Suprapubic skin (tissue), 4 donors: ENCODE measurements around the gene CAPN7.

Source experiments
- EP300 ChIP-seq: sonication (generic); formaldehyde crosslinking; IDR thresholded peaks from one replicate; pipeline ENCODE4 v1.6.1; 2017; ENCODE audit warnings: antibody characterized with exemption
- POLR2A ChIP-seq, 2 donors: fragments of 450-650 bp; IDR thresholded peaks; one replicate each; pipeline ENCODE4 v1.6.1; 2017; ENCODE audit warnings: antibody characterized with exemption in 2 of 2, mild to moderate bottlenecking in 2 of 2, moderate library complexity in 2 of 2
- POLR2AphosphoS5 ChIP-seq, 3 donors: sonication (generic); formaldehyde crosslinking; IDR thresholded peaks; one replicate each; pipeline ENCODE4 v1.6.1; 2017; ENCODE audit warnings: antibody characterized with exemption in 3 of 3
- TF ChIP-seq, protein P1 (sequence below), 2 donors: fragments of 200-600 bp in 1 of 2; fragments of 450-650 bp in 1 of 2; sonication (generic) in 1 of 2; IDR thresholded peaks; one replicate each; pipeline ENCODE4 v1.5.1; 2016 to 2019; ENCODE audit warnings: antibody characterized with exemption in 2 of 2, mild to moderate bottlenecking in 1 of 2, moderate library complexity in 1 of 2

DNA sequence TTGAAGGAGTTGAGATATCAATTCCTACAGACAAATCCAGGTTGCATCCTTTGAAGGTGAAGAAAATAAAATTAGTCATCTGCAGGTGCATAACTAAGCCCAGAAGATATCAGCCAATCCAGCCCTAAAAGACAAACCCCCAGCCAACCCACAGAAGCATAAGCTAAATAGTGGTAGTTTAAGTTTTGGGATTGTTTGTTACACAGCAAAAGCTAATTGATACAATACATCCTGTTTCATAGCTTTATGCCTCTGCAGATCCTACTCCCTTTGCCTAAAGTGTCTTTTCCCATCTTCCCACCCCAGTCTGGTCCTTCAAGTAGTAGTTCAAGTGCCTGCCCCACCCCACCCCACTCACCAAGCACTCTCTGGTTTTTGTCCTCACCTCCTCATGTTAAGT lies 48.6 kb upstream of the CAPN7 start:
- no peak for TF ChIP-seq POLR2A (IDR thresholded peaks at IDR 0.05)
- TF ChIP-seq, protein P1, sequence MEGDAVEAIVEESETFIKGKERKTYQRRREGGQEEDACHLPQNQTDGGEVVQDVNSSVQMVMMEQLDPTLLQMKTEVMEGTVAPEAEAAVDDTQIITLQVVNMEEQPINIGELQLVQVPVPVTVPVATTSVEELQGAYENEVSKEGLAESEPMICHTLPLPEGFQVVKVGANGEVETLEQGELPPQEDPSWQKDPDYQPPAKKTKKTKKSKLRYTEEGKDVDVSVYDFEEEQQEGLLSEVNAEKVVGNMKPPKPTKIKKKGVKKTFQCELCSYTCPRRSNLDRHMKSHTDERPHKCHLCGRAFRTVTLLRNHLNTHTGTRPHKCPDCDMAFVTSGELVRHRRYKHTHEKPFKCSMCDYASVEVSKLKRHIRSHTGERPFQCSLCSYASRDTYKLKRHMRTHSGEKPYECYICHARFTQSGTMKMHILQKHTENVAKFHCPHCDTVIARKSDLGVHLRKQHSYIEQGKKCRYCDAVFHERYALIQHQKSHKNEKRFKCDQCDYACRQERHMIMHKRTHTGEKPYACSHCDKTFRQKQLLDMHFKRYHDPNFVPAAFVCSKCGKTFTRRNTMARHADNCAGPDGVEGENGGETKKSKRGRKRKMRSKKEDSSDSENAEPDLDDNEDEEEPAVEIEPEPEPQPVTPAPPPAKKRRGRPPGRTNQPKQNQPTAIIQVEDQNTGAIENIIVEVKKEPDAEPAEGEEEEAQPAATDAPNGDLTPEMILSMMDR (IDR thresholded peaks at IDR 0.05): no peak
- no peak for TF ChIP-seq EP300
- TF ChIP-seq POLR2AphosphoS5 (IDR thresholded peaks at IDR 0.05): no peak
